H9 (cell line): ENCODE results near the gene GATD1. TPM values are rescaled to one million over a fixed set of nuclear protein-coding genes. Genes with fewer than 3 reads are reported as not detected.

Experiments used
- DNase-seq: peaks from one replicate; pipeline ENCODE4 v3.0.0-alpha.2; 2017
- H2AFZ ChIP-seq: one replicate; pipeline ENCODE4 v1.6.1; 2013; ENCODE audit warnings: mild to moderate bottlenecking, low read length, control low read depth, moderate library complexity
- H2AK5ac ChIP-seq: 2 replicates; pipeline ENCODE4 v1.6.1; 2013; ENCODE audit warnings: low read length, control low read depth, mixed read lengths; ENCODE audit not compliant: insufficient read length
- H2BK120ac ChIP-seq: one replicate; pipeline ENCODE4 v1.6.1; 2013; ENCODE audit warnings: low read depth, mild to moderate bottlenecking, low read length, control low read depth, inconsistent platforms; ENCODE audit not compliant: poor library complexity, severe bottlenecking
- H2BK12ac ChIP-seq: 2 replicates; pipeline ENCODE4 v1.6.1; 2013; ENCODE audit warnings: low read length, control low read depth, mixed read lengths, low read depth; ENCODE audit not compliant: insufficient read length
- H2BK15ac ChIP-seq: 2 replicates; pipeline ENCODE4 v1.6.1; 2013; ENCODE audit warnings: low read depth, low read length, control low read depth
- H2BK20ac ChIP-seq: one replicate; pipeline ENCODE4 v1.6.1; 2013; ENCODE audit warnings: low read depth, mild to moderate bottlenecking, low read length, control low read depth, inconsistent platforms; ENCODE audit not compliant: poor library complexity, severe bottlenecking
- H2BK5ac ChIP-seq: 2 replicates; pipeline ENCODE4 v1.6.1; 2013; ENCODE audit warnings: low read length, control low read depth, mixed read lengths; ENCODE audit not compliant: insufficient read length
- H3K14ac ChIP-seq: 2 replicates; pipeline ENCODE4 v1.6.1; 2013; ENCODE audit warnings: low read length, control low read depth; ENCODE audit not compliant: insufficient read depth
- H3K18ac ChIP-seq: 2 replicates; pipeline ENCODE4 v1.6.1; 2013; ENCODE audit warnings: low read depth, mild to moderate bottlenecking, mixed read lengths, low read length, control low read depth; ENCODE audit not compliant: insufficient read length
- H3K23ac ChIP-seq: 2 replicates; pipeline ENCODE4 v1.6.1; 2013; ENCODE audit warnings: low read length, control low read depth, mixed read lengths, low read depth; ENCODE audit not compliant: insufficient read length
- H3K23me2 ChIP-seq: 2 replicates; pipeline ENCODE4 v1.6.1; 2013; ENCODE audit warnings: low read depth, mild to moderate bottlenecking, mixed read lengths, low read length, control low read depth; ENCODE audit not compliant: insufficient read length, poor library complexity, severe bottlenecking
- H3K27ac ChIP-seq: 2 replicates; pipeline ENCODE4 v1.5.1; 2013; ENCODE audit warnings: low read length, control low read depth, mixed read lengths, low read depth; ENCODE audit not compliant: insufficient read length
- H3K27me3 ChIP-seq: 2 replicates; pipeline ENCODE4 v1.6.1; 2013; ENCODE audit warnings: low read length, control low read depth, inconsistent platforms; ENCODE audit not compliant: insufficient read depth
- H3K4ac ChIP-seq: 2 replicates; pipeline ENCODE4 v1.6.1; 2013; ENCODE audit warnings: low read depth, mild to moderate bottlenecking, control low read depth, inconsistent platforms, low read length, moderate library complexity
- H3K4me1 ChIP-seq: 2 replicates; pipeline ENCODE4 v1.6.1; 2013; ENCODE audit warnings: low read length, control low read depth, inconsistent platforms; ENCODE audit not compliant: insufficient read depth
- H3K4me2 ChIP-seq: 2 replicates; pipeline ENCODE4 v1.6.1; 2013; ENCODE audit warnings: low read length, control low read depth, mixed read lengths; ENCODE audit not compliant: insufficient read length, insufficient read depth
- H3K56ac ChIP-seq: 2 replicates; pipeline ENCODE4 v1.6.1; 2013; ENCODE audit warnings: low read depth, mild to moderate bottlenecking, mixed read lengths, low read length, control low read depth; ENCODE audit not compliant: insufficient read length
- H3K79me1 ChIP-seq: 2 replicates; pipeline ENCODE4 v1.6.1; 2013; ENCODE audit warnings: low read depth, mild to moderate bottlenecking, moderate library complexity, low read length, control low read depth, inconsistent platforms; ENCODE audit not compliant: insufficient read depth, poor library complexity, severe bottlenecking
- H3K79me2 ChIP-seq: 2 replicates; pipeline ENCODE4 v1.6.1; 2013; ENCODE audit warnings: low read length, control low read depth, inconsistent platforms; ENCODE audit not compliant: insufficient read depth
- H3K9ac ChIP-seq: 2 replicates; pipeline ENCODE4 v1.6.1; 2013; ENCODE audit warnings: low read length, control low read depth, mixed read lengths; ENCODE audit not compliant: insufficient read length; ENCODE audit errors: extremely low read depth
- H3K9me3 ChIP-seq: one replicate; pipeline ENCODE4 v1.6.1; 2013; ENCODE audit warnings: low read depth, low read length, inconsistent platforms; ENCODE audit not compliant: control insufficient read depth
- H3T11ph ChIP-seq: one replicate; pipeline ENCODE4 v1.6.1; 2013; ENCODE audit warnings: mild to moderate bottlenecking, low read length, control low read depth, inconsistent platforms
- H4K20me1 ChIP-seq: one replicate; pipeline ENCODE4 v1.6.1; 2013; ENCODE audit not compliant: control insufficient read depth, insufficient read length, insufficient read depth
- H4K5ac ChIP-seq: 2 replicates; pipeline ENCODE4 v1.6.1; 2013; ENCODE audit warnings: low read depth, mild to moderate bottlenecking, mixed read lengths, low read length, control low read depth; ENCODE audit not compliant: insufficient read length
- H4K8ac ChIP-seq: replicated peaks from 2 replicates; pipeline ENCODE4 v1.6.1; 2013; ENCODE audit warnings: low read length, control low read depth, mixed read lengths, low read depth; ENCODE audit not compliant: insufficient read length
- H4K91ac ChIP-seq: 2 replicates; pipeline ENCODE4 v1.6.1; 2013; ENCODE audit warnings: low read depth, mild to moderate bottlenecking, moderate library complexity, mixed read lengths, low read length, control low read depth; ENCODE audit not compliant: insufficient read length
- H3K27ac Mint-ChIP-seq, 3 experiments: 2 replicates in 2 of 3; 3 replicates in 1 of 3; pipeline ENCODE4 v1.8.0; 2020 to 2021; ENCODE audit warnings: mixed read lengths in 3 of 3, mild to moderate bottlenecking in 1 of 3, moderate library complexity in 1 of 3
- H3K27me3 Mint-ChIP-seq: 2 replicates; pipeline ENCODE4 v1.8.0; 2021; ENCODE audit warnings: low read depth, mild to moderate bottlenecking, moderate library complexity, mixed read lengths
- H3K36me3 Mint-ChIP-seq, 3 experiments: 2 replicates in 2 of 3; 3 replicates in 1 of 3; pipeline ENCODE4 v1.8.0; 2020 to 2021; ENCODE audit warnings: low read depth in 3 of 3, mixed read lengths in 3 of 3; ENCODE audit not compliant: insufficient read depth in 1 of 3
- H3K4me1 Mint-ChIP-seq, 2 experiments: 2 replicates each; pipeline ENCODE4 v1.8.0; 2020; ENCODE audit warnings: mixed read lengths in 2 of 2
- H3K4me3 Mint-ChIP-seq, 2 experiments: 2 replicates in 1 of 2; 3 replicates in 1 of 2; pipeline ENCODE4 v1.8.0; 2020 to 2021; ENCODE audit warnings: mild to moderate bottlenecking in 2 of 2, mixed read lengths in 2 of 2, moderate library complexity in 1 of 2
- H3K9me3 Mint-ChIP-seq, 2 experiments: 2 replicates in 1 of 2; 3 replicates in 1 of 2; pipeline ENCODE4 v1.8.0; 2020; ENCODE audit warnings: mild to moderate bottlenecking in 2 of 2, mixed read lengths in 2 of 2, moderate library complexity in 1 of 2
- WGBS: extraction: QIAGEN DNeasy Blood & Tissue Kit; methylation state at CpG from one replicate; pipeline ENCODE4 v1.1.7; 2013; ENCODE audit warnings: missing lambda C conversion rate, low lambda C conversion rate, mixed read lengths; ENCODE audit not compliant: insufficient read length; ENCODE audit errors: extremely low coverage; 5-methylcytosine and 5-hydroxymethylcytosine counted together
- total RNA-seq: library from RNA; stranded (reverse); gene quantifications from 2 replicates; pipeline ENCODE4 v1.2.1, GENCODE V29; 2021
- TF ChIP-seq, protein P1 (sequence below): fragments of 200-600 bp; sonication (generic); conservative IDR thresholded peaks from 3 replicates; pipeline ENCODE4 v1.8.0; 2021; ENCODE audit warnings: antibody characterized with exemption, mild to moderate bottlenecking

Gene GATD1
- total RNA-seq, 1 experiment from 2014 or later, result 60.0 TPM

DNA sequence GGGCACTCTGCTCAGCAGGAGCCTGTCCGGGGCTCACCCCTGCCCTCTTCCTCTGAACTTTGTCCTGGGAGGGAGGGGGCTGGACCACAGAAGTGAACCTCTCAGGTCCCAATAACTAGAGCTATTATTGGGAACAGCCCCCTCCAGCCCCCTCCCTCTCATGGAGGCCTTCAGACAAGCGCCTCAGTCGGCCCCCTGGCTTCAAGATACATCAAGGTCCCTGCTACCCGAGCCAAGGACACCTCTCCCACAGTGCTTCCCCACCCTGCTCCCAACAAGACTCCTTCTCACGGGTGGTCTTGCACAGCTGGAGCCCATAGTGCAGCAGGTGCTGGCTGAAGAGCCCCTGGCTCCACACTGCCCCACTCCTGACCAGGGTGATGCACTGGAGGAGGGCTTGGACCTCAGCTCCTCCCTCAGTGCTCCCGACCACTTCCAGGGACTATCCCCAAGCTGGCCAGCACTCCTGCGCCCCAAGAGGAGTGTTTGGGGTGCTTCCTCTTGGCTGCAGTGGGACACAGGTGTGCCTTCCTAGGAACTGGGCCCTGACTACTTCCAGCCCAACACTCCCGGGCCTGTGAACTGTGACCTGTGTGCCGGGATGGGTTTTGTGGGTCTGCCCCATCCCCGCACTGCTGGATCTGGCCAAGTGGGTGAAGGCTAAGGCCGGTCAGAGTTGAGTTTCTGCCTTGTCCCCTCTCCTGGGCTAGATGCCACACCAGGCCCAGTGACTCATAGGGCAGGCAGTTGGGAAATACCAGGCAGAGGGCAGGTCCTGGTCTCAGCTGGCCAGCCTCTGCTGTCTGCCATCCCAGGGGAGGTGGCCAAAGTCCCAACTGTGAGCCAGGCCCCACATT is 43.6 kb upstream of the GATD1 start:
- H4K91ac ChIP-seq, result no peak overlapping the region
- H2AFZ ChIP-seq, result no peak overlapping the region
- no peaks in the 10 kb centered on the region for H4K20me1 ChIP-seq
- H2BK120ac ChIP-seq, result no peak overlapping the region
- no peak overlapping the region for H3K9ac ChIP-seq
- H2BK12ac ChIP-seq, result no peak overlapping the region
- H3K27ac ChIP-seq, result no peak overlapping the region
- H4K5ac ChIP-seq, result no peak overlapping the region
- no peak overlapping the region for H3K56ac ChIP-seq
- H3K79me1 ChIP-seq, result no peaks in the 10 kb centered on the region
- no peak overlapping the region for H3K14ac ChIP-seq
- Mint-ChIP-seq H3K9me3 (no peaks in the 10 kb centered on the region; a peak in 1 of 5 replicates), H3K4me3 (peak overlapping the region; percentile 76 to 87), H3K36me3 (peaks cover 2 to 26% (median 13%) of the 10 kb centered on the region in 3 experiments; a peak in 6 of 7 replicates), H3K4me1 (peaks cover 11 to 28% of the 10 kb centered on the region in 2 experiments), H3K27ac (peak overlapping the region in 1 of 3 experiments; percentile 80; a peak in 1 of 7 replicates), H3K27me3 (peaks cover 4% of the 10 kb centered on the region)
- no peak overlapping the region for H2BK20ac ChIP-seq
- no peaks in the 10 kb centered on the region for H3K4me1 ChIP-seq
- H3K23ac ChIP-seq, result no peak overlapping the region
- H4K8ac ChIP-seq, result no peak overlapping the region
- no peaks in the 10 kb centered on the region for H3K79me2 ChIP-seq
- H3K27me3 ChIP-seq, result no peaks in the 10 kb centered on the region
- H2AK5ac ChIP-seq, result no peak overlapping the region
- no peak overlapping the region for H3K18ac ChIP-seq
- WGBS, result no CpG with 5 or more reads among the region's 11 CpGs
- H3T11ph ChIP-seq, result no peak overlapping the region
- H3K4ac ChIP-seq, result no peak overlapping the region
- no peak for DNase-seq
- no peaks in the 10 kb centered on the region for H3K9me3 ChIP-seq
- no peak overlapping the region for H2BK15ac ChIP-seq
- no peak overlapping the region for H2BK5ac ChIP-seq
- TF ChIP-seq, protein P1, sequence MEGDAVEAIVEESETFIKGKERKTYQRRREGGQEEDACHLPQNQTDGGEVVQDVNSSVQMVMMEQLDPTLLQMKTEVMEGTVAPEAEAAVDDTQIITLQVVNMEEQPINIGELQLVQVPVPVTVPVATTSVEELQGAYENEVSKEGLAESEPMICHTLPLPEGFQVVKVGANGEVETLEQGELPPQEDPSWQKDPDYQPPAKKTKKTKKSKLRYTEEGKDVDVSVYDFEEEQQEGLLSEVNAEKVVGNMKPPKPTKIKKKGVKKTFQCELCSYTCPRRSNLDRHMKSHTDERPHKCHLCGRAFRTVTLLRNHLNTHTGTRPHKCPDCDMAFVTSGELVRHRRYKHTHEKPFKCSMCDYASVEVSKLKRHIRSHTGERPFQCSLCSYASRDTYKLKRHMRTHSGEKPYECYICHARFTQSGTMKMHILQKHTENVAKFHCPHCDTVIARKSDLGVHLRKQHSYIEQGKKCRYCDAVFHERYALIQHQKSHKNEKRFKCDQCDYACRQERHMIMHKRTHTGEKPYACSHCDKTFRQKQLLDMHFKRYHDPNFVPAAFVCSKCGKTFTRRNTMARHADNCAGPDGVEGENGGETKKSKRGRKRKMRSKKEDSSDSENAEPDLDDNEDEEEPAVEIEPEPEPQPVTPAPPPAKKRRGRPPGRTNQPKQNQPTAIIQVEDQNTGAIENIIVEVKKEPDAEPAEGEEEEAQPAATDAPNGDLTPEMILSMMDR, result no peak
- peak overlapping the region; percentile 46 for H3K4me2 ChIP-seq
- peaks cover 5% of the 10 kb centered on the region for H3K23me2 ChIP-seq
